ENCODE measurements around the gene ZNF79.

DNA sequence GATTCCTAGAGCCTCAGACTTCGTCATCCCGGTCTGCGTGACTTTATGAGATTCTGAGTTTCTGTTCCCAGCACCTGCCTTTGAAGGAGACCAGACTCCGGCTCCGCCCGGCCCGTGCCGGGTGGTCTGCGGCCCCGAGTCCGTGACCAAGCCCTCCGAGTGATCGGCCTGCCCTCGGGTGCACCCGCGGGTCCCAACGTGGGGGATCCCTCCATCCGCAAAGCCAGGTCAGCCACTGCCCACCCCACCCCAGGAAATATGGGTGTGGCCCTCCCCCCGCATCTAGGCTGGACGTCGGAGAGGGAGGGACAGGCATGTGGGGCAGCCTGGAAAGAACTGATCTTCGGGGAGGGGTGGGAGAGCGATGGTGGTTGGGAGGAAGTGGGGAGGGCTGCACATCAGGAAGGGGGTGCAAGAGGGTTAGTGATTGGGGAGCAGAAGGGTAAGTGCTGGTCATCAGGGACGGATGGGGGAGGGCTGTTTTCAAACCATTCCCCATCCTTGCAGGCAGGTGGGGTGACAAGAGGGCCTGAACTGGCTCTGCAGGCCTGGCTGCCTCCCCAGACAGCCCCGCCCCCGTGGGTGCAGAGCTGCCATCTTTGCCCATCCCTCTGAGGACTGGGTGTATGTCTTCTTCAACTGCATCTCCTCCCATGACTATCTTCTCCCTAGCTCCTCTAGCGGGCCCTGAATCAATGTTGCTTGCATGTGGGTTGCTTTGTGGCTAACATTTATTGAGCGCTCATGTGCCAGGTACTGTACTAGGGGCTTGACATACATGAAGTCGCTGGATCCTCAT is 27.9 kb downstream of the ZNF79 start:
- TF ChIP-seq, protein P1, sequence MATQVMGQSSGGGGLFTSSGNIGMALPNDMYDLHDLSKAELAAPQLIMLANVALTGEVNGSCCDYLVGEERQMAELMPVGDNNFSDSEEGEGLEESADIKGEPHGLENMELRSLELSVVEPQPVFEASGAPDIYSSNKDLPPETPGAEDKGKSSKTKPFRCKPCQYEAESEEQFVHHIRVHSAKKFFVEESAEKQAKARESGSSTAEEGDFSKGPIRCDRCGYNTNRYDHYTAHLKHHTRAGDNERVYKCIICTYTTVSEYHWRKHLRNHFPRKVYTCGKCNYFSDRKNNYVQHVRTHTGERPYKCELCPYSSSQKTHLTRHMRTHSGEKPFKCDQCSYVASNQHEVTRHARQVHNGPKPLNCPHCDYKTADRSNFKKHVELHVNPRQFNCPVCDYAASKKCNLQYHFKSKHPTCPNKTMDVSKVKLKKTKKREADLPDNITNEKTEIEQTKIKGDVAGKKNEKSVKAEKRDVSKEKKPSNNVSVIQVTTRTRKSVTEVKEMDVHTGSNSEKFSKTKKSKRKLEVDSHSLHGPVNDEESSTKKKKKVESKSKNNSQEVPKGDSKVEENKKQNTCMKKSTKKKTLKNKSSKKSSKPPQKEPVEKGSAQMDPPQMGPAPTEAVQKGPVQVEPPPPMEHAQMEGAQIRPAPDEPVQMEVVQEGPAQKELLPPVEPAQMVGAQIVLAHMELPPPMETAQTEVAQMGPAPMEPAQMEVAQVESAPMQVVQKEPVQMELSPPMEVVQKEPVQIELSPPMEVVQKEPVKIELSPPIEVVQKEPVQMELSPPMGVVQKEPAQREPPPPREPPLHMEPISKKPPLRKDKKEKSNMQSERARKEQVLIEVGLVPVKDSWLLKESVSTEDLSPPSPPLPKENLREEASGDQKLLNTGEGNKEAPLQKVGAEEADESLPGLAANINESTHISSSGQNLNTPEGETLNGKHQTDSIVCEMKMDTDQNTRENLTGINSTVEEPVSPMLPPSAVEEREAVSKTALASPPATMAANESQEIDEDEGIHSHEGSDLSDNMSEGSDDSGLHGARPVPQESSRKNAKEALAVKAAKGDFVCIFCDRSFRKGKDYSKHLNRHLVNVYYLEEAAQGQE (IDR thresholded peaks at IDR 0.05; ENCODE audit: low read depth) = no peak
- TF ChIP-seq CREB1 (IDR thresholded peaks at IDR 0.05; ENCODE audit: low read depth) (no peak), EGR1 (IDR thresholded peaks at IDR 0.05) (0 out of 2 replicates have a peak, but pooled peaks have one; percentile 4), TCF12 (IDR thresholded peaks at IDR 0.05; ENCODE audit: low read depth) (no peak), TEAD4 (IDR thresholded peaks at IDR 0.05) (no peak), ZBTB7A (IDR thresholded peaks at IDR 0.05; ENCODE audit: low read depth) (0 out of 2 replicates have a peak, but pooled peaks have one; percentile 16), CEBPB (IDR thresholded peaks at IDR 0.05) (no peak), RAD21 (IDR thresholded peaks at IDR 0.05; ENCODE audit: low read depth) (no peak), EP300 (IDR thresholded peaks at IDR 0.05; ENCODE audit: borderline replicate concordance) (no peak; the same call in 1 of the 2 replicates), USF1 (IDR thresholded peaks at IDR 0.05) (no peak)
- TF ChIP-seq, protein P2, sequence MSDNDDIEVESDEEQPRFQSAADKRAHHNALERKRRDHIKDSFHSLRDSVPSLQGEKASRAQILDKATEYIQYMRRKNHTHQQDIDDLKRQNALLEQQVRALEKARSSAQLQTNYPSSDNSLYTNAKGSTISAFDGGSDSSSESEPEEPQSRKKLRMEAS (IDR thresholded peaks at IDR 0.05) = peak; percentile 69

Data from Ishikawa (cell line).